Right renal cortex interstitium (tissue), 3 donors: ENCODE results near the gene ARL13B. TPM values are rescaled to one million over a fixed set of nuclear protein-coding genes. Genes with fewer than 3 reads are reported as not detected.

ENCODE experiments used
- DNase-seq, 3 donors: peaks; one replicate each; pipeline ENCODE4 v3.0.0-alpha.2; 2013; ENCODE audit warnings: low read depth in 3 of 3, low spot score in 2 of 3
- polyA plus RNA-seq, 3 donors: library from polyadenylated mRNA; unstranded; fragments of 120-200 nt; gene quantifications; one replicate each; pipeline ENCODE4 v1.2.1, GENCODE V29; 2013; ENCODE audit not compliant: insufficient read length in 3 of 3

ARL13B gene
- polyA plus RNA-seq, 3 donors, result 19.3 to 21.3 (median 21.2) TPM

DNA sequence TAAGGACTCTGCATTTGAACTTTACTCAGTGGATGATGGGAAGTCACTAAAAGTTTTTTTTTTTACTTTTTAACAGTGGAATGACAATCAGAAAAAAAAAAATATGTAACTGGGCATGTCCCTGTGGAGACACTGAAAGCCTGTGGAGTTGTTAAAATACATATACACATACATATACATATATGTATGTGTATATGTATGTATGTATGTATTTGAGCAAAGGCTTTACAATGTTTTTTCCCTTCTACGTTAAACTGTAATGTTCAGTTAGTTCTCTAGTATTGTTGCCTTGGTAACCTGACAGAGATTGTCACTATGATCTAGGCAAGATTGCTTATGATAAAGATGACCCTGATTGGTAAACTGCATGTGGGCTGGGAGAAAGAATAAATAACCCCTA lies 113.2 kb downstream of the ARL13B start:
- no peak for DNase-seq

DNA sequence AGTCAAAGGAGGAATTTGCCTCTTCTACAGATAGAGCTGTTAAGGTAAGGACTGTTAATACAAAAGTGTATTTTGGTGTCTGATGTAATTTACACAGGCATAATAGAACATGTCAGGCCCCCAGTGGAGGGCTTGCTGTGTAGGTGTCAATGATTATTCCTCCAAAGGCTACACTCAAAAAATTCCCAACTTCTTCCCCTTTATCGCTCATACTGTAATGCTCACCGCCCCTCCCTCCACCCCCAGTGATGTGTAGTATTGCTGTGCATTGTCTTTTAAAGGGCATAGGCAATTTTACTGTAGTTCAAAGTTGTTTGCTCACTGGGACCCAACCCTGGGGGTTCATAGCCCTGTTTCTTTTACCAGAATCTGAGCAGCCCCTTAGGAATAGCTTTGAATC lies 115.2 kb downstream of the ARL13B start:
- DNase-seq, result no peak

DNA sequence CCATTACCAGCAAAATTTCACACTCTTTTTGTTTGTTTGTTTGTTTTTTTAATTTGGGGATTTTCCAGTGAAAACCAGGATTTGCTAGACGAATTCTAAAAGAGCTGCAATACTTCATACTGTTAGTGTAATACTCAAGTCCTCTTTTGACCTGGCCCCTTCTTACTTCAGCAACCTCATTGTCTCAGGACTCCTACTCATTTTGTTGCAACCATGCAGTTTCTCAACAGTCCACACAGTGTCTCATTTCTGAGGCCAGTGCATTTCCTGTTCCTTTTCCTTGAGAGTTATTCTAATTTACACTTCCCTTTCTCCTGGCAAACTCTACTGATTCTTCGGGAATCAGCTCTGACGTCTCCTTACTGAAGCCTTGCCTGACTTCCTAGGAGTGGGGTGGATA lies 118.5 kb downstream of the ARL13B start:
- no peak for DNase-seq

DNA sequence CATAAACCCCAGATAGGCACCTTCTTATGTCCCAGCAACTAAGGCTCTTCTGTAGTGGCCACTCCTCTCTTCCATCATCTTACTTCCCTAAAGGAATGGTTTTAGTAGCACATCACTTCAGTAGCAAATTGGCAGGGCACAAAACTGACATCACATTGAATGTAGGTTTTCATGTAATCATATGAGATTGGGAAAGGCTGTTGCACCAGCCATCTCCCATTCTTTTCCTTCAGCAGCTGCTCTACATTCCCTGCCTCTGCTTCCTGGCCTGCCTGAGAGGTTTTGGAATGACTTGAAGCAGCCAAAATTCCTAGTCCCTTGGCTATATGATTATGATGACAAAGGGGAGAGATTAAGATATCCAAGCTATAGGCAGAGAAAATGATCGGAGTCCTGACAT lies 119.4 kb downstream of the ARL13B start:
- no peak for DNase-seq

DNA sequence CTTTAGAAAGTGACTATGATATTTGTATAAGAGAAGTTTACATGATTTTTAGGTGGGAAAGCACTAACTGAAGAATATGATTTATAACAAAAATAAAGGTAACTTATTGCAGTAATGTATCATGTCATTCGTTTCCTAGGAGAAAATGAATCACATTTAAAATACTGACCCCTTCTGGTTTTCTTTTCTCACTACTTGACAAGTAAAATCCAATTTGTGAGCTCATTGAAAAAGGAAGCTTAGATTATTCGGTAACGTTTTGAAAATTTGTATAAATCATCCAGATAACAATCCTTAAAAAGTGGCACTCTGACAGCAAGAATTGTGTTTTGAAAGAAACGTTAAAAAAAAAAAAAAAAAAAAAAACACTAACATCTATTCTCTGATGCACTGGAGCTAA lies 121.9 kb downstream of the ARL13B start:
- no peak for DNase-seq

Other genes starting within 250 kb of the ARL13B start
- gene PROS1, start 6.3 kb upstream of the ARL13B start, polyA plus RNA-seq, result 10 to 100 TPM; 38.5 to 45.1 (median 42.4) TPM
- gene STX19, start 48.4 kb downstream of the ARL13B start, polyA plus RNA-seq, result under 1 TPM in 2 of 3 donors, not detected in 1; 0.31 to 0.32 TPM
- gene DHFR2, start 82.8 kb downstream of the ARL13B start, polyA plus RNA-seq, result 10 to 100 TPM; 10.8 to 12.6 (median 11.2) TPM
- 10 to 100 TPM; 10.8 to 14.4 (median 12.7) TPM for gene NSUN3, start 82.9 kb downstream of the ARL13B start, polyA plus RNA-seq